GM18858 (cell line): ENCODE measurements around the gene SLCO4A1.

Source experiments
- ATAC-seq: cut with Tn5 transposase; IDR thresholded peaks from one replicate; pipeline ENCODE4 v1.9.1; 2021; ENCODE audit not compliant: unreplicated experiment

SLCO4A1 gene

DNA sequence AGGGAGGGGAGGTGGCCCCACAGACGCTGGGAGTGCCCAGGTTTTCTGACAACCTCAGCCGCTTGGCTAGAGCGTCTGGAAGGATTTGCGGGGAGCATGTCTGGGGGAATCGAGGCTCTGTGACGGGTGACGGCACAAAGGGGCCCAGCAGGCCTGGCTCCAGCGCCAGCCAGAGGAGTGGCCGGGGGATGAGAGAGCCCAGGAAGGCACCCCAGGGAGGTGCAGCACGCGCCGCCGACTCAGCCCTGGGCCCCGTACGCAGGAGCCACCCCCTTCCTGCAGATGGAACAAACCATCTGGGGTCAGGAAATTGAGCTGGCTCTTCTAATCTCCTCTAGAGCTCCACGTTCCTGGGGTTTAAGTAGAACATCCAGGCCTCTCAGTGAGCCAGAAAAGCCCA lies 5.9 kb upstream of the SLCO4A1 start:
- ATAC-seq: no peak

DNA sequence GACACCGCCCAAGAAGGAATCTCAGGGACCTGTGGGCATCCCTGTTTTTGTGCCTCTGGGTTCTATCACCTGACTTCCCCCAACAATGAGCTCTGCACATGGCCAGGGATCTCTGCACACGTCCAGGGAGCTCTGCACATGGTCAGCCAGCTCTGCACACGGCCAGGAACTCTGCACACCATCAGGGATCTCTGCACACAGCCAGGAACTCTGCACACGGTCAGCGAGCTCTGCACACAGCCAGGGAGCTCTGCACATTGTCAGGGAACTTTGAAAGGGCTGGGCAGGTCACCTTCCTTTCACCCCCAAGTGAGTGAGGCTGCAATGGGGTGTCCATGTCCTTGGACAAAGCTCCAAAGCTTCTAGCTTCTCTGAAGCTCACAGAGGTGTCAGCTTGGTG lies 5.2 kb upstream of the SLCO4A1 start:
- ATAC-seq: no peak

DNA sequence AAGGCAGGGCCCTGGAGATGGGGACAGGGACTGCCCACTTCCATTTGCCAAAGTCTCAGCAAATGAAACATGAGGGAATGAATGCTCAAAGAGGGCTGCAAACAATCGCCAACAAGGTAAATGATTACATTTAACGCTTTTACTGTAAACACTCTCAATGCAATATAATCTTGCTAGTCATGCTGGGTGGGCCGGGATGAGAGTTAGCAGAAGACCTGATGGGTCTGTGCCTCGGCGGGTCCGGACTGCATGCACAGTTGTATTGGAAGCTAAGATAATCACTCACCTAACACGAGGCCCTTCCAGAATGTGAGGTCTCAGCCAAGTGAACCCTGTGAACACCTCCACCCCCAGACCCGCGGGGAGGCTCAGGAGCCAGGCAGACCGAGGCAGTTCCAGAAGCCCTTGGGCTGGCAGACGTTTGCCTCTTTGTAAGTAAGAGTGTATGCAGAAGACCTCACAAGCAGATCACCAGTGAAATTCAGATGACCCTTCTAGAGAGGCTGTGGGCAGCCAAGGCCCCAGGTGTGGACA lies 4.7 kb upstream of the SLCO4A1 start:
- ATAC-seq: no peak

DNA sequence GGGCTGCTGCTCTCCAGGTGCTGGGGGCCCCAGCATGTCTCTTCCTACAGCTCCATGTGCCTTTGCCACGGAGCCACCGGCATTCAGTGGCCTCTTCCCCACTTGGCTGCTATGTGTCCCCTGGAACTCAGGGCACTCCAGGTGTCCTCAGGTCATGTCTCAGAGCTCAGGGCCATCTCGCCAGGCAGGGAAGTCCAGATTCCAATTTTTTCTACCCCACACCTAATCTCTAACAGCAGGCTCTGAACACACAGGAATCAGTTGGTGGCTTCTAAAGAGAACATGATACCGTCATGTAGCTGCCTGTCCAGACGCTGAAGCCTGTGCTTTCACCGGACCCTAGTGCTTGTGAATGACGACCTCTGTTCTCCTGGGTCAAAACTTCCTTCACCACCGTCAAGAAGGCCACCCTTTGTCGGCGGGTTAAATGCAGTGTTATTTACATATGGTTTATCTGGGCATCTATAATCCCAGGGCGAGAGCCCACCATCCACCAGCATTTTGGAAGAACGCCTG lies 4.2 kb upstream of the SLCO4A1 start:
- no peak for ATAC-seq

DNA sequence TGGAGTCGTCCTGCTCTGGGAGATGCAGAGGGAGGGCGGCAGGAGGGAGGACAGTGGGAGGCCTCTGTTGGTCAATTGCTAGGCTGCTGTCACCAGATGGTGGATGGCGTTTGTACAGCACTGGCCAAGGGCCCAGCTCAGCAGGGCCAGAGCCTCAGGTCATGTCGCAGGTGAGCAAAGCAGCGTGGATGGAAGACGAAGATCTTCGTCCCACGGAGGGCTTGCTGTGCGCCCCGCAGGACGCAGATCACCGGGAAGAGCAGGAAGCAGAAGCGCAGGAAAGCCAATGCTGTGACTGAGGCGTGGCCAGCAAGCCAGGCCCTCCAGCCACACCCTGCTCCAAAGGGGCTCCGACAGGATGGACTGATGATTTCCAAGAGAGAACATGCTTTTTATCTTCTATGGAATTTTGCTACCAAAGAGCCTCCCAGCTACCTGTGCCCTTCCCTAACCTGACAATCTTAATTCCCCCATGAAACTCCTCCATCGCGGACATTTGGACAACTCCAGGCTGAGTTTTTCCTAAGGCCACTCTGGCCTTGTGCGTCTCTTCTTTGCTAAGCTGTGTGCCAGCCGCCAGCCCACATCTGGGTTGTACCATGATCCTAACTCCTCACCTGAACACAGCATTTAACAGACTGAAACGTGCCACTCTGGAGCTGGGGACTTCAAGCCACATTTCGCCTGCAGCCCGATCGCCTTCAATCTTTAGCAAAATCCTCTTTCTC lies 3.5 kb upstream of the SLCO4A1 start:
- ATAC-seq: no peak

DNA sequence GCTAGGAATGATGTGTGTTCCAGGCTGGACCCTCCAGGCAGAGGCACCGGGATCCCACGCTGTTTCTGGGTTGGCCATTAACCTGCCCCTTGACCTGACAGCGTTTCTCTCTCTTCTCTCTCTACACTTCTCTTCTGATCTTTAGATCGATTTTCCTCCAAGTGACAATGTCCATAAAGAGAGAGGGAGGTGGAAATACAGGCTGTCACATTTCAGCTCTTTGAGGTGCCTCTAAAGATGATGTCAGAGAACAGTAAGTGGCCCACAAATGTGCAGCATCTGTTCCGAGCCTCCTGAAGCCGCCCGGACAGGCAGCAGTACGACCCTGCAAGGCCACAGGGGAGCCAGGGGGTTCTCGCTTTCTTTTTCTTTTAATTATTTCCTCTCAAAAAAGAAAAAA lies 2.5 kb upstream of the SLCO4A1 start:
- ATAC-seq: no peak

DNA sequence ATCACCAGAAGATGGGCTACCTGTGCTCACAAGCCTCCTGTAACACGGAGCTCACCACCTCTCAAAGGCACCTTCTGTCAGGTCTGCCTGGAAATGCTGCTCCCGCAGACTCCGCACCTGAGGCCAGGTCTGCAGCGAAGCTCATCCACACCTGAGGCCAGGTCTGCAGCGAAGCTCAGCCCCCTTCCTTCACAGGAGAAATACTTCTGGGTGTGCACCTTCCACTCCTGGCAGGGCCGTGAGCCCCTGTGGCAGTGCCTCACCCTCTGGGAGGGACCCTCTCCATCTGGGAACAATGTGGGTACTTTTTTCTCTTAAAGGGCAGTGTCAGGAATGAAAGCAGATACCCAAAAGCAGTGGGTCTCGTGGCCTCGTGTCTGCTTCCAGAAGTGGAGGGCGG lies 1.4 kb upstream of the SLCO4A1 start:
- ATAC-seq: no peak

DNA sequence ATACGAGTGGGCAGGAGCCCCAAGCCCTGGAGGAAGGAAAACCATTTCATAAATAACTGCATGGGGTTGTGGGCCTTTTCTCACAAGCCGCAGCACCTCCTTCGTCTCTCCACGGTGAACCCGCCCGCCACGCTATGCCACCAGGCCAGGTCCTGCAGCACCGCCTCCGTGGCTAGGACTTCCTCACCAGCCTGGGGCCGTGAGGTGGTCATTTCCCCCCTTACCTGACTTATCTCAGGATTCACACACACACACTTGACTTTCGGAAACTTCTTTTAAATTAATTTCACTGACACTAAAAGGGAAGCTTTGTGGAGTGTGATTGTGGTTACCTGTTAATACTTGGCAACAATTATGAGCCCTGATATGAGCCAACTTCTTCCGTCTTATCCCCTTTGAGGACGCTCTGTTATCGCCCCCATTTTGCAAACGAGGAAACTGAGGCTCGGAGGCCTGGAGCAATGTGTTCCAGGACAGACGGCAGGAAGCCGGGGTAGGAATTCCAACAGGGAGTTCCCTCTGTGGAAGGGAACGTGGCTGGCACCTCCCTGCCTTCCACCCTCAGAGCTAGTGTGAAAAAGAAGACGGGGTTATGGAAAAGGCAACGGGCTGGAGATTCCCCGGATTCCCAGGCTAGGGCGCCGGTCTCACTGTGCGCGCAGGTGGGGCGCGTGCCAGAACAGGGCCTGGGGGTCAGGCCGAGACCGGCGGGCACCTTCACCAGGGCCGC lies 817 bp upstream of the SLCO4A1 start:
- no peak for ATAC-seq

DNA sequence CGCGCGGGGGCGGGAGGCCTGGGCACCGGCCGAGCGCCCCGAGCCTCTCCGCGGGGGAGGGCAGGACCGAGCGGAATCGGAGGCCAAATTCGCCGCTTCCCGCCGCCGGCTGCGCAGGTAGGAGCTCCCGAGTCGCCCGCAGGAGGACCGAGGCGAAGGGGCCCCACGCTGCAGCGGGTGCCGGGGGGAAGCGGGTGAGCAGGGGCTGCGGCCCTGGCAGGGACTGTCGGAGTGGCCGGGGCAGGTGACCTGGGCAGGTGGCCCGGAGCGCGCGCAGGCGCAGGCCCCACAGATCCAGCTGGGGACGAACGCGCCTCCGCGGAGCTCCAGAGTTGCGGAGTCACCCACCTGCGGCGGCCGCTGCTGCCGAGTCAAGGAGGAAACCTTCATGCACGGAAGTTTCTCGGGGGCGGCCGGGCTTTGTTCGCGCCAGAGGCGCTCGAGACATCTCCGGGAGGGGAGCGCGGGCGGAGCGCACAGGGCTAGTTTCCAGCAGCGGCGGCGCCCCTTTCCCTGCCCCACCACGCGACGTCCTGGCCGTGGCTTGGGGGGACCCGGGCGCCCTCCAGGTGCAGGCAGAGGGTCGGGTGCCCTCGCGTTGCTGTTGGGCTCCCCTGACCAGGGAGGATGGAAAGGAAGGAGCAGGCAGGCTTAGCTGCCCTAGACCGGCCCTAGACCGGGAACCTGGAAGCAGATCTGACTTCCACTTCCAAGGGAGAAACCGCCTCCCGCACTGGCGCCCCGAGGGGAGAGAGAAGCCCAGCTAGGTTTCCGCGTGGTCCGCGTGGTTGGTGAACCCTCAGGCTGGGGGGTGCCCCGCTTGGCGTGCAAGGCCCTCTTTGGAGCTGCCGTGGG lies 590 bp downstream of the SLCO4A1 start:
- no peak for ATAC-seq

DNA sequence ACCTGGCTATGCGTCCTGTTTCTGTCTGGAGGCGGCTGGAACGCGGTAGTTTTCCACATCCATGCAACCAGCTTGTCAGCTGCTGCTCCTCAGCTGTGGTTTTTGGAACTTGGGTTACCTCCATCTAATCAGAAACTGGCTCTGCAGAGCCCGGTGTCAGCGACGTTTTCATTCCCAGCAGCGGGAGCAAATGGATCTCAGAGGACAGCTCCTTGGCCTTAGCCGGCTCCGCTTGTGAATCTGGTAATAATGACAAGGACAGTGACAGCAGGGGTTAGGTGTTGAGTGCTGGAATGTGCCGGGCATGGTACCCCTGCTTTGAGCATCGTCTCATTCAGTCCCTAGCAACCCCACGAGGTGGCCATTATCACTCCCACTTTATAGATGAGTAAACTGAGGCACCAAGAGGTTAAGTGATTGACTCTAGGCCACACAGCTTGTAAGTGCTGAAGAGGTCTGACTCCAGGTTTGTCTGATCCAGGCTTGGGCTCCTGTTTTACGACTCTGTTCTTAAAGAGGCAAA lies 1.3 kb downstream of the SLCO4A1 start:
- no peak for ATAC-seq

DNA sequence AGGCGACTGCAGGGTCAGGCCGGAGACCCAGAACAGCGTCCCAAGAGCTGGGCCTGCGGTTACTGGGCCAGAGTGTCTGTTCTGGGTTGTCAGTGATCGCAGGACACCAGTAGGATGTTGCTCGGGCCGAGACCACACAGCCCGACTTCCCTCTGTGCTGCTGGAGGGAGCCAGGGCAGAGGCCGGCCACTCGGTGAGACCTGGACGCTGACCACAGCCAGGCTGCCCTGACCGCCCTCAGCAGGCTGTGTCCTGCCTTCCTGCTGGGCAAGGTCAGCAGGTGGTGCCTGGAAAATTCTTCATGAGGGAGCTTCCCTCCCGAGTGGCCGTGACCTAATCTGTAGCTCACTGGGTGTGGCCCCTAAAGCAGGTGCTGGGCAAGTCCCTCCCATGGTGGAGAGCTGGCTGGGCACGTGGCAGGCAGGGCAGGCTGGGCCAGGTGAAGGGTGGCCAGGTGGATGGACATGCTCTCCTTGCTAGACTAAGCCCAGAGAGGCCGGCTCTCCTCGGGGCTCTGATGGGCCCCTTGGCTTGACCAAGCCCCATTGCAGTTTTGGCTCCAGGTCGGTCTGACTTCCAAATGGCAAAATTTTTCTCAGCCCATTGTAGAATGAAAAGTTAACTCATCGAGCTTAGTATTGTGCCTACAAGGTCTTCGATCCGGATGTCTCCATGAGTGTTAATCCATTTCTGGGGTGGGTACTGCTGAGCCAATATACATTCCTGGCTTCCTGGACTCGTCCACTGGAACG lies 1.9 kb downstream of the SLCO4A1 start:
- no peak for ATAC-seq

DNA sequence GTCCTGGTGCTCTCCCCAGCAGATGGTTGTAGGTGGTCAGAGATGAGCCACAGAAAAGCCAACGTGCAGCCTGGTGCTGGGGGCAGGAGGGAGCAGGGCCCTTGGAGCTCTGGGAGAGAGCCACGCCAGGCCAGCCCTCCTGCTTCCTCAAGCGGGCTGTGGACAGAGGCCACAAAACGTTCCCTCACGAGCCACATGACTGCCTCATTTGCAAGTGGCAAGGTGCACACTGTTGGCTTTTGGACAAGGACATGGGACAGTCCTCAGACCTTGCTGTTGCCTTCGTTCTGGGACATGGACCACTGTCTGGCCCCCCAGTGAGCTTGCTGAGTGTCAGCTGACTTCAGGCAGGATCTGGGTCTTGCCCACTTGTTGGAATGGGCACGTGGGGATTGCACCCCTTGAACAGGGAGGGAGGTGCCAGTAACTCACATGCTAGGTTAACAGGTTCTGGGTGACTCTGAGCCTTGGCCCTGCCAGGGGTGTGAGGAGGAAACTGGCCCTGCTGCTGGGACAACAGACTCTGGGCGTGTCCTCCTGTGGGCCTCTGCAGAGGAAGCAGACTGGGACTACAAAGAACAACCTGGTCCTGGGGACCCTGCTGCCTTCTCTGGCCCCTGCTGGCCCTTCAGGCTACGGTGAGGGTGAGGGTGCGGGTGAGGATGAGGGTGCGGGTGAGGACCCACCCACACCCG lies 2.6 kb downstream of the SLCO4A1 start:
- ATAC-seq: no peak

DNA sequence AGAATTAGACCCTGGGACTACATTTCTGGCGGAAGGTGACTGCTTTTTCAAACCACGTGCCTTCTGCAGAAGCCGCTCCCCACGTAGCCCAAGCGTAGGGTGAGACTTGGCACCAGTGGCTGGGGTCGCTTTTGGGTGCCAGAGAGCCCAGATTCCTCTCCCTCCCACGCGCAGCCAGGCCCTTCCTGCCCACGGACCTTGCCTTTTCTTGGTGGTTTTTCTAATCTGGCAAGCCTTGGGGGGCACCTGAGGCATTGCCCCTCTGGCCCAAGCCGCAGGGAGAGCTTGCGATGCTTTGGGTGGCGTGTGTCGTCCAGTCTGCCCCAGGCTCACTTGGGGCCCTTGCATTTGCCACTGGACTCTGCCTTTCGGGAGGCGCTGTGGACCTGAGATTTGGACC lies 3.3 kb downstream of the SLCO4A1 start:
- no peak for ATAC-seq

DNA sequence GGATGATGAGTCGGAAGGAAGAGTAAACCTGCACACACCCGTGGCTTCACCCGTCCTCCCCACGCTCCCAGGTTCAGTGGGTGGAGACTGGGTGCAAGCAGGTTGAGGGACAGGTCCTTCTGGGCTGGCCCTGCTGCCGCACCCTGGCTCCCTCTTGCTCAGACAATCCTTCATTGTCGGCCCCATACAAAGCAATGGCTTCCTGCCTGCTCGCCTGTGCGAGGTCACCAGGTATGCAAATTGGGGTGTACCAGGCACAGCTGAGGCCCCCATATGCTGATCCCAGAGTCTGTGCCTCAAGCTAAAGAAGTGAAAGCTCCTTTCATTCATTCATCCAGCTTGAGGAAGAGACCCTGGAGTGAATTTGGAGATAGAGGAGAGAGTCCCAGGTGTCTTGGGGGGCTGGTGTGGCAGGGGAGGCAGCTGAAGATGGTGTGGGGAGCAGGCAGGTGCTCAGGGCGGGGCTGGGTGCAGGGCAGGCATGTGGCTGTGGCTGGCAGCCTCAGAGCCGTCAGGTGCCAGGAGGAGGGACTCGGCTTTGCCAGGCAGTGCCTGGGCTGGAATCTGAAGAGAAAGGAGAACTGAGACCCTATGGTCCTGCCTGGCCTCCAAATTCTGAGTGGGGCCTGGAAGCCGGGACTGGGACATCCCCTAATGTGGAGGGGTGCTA lies 4.7 kb downstream of the SLCO4A1 start:
- no peak for ATAC-seq

DNA sequence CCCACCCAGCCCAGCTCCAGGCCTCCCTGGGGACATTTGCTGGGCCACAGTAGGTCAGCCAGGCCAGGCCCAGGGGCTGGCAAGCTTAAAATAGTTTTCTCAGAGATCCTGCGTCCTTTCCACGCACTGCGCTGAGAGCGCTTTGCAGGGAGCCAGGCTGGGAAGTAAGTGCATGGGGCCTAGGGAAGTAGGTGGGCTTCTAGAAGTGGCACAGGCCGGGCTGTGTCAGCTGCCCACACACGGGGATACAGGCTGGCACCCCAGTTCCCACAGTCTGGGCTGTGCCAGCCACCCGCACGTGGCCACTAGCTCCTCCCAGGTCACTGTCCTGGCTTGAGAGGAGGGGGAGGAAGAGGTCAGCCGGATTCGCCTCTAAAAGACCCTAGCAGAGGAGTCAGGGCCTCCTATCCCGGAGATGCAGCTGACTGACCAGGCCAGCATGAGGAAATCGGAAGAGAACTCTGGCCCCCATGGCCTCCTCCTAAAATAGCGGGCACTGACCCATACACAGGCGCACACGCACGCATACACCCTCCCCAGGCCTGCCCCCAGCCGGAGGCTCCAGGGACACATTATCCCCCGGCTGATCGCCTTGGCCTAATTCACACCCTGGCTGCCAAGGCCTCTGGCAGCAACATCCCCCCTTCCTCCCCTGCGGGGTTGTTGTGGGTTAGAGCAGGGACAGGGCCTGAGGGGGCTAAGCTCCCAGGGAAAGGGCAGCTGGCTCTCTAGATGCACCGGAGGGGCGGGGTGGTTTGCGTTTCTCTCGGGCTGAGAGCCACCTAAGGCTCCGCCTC lies 5.4 kb downstream of the SLCO4A1 start:
- ATAC-seq: no peak

DNA sequence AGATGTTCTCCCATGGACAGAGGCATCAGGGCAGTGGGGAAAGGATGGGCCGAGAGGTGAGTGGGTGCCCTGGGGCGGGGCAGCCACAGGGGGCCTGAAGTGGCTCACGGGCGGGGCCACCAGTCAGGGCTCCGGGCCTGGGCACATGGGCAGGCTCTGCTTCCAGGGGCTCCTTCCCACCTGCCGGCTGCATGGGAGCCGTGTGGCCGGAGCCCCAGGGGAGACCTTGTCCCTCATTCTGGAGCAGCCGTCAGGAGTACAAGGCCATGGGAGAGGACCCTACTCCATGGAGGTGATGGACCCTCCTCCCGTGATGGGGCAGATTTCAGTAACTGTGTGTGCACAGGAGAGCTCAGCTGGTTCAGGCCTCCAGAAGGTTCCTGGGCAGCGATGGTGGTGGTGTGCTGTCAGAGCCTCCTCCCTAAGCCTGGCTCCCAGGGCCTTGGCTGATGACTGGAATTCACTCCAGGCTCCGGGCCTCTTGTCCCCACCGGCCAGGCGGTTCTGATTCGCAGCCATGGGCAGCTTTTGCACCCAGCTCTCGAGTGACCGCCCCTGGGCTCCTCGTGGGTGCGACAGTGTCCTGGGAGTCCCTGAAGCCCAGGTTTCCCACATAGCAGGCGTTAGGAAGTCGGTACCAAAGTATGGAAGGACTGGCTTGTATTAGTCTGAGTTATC lies 6.2 kb downstream of the SLCO4A1 start:
- ATAC-seq: no peak

DNA sequence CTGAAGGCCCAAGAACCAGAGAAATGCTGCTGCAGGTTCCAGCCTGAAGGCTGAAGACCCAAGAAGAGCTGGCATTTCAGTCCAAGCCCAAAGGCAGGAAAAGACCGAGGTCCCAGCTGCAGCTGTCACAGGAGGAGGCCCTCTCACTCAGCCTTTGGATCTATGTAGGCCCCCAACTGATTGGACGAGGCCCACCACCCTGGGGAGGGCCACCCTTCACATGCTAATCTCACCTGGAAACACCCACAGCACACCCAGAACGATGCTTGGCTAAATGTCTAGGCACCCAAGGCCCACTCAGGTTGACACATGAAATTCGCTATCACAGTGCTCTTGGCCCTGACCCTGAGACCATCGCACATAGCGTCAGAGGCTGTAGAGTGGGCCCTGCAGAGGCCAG lies 6.8 kb downstream of the SLCO4A1 start:
- ATAC-seq: no peak
